Measurements from ENCODE around the gene LRRC56. TPM values are rescaled to one million over a fixed set of nuclear protein-coding genes. Genes with fewer than 3 reads are reported as not detected.

Gene LRRC56
- total RNA-seq, 4 donors from 2014 or later = 2.3 to 8.4 (median 3.1) TPM

DNA sequence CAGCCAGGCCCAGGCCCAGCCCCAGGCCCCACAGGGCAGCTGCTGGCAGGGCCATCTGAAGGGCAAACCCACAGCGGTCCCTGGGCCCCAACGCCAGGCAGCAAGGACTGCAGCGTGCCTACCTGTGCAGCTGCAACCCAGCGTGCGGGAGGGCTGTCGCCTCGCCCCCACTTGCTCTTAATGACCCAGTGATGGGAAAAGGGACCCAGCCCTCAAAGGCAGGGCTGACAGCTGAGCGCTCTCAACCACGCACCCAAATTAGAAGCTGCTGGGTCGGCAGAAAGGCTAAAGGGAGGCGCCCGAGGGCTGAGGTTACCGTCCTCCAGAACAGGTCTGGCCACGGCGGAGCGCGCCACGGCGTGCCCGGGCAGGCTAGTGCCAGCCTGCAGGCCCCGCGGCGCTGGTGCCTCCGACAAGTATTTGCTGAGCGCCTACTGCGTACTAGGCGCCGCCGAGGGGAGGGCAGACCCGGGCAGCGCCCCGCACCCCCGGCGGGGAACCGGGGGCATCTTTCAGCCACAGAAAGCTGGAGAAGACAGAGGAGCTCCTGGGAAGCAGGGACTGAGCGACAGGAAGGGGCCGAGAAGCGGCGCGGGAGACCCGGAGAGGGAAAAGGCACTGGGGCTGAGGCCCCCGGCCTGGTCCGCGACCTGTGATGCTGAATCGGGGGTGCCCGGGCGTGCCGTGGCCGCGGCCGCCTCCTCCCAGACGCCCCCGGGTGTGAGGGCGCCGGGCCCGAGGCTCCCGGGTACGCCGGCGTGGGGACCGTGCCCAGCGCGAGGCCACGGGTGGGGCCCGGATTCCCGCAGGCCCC is 2.7 kb upstream of the LRRC56 start:
- Histone ChIP-seq H3K27ac (peak overlapping the region; percentile 68 to 95 (median 87)), H3K4me1 (peaks cover 11 to 37% (median 35%) of the 10 kb centered on the region in 4 donors), H3K9me3 (no peaks in the 10 kb centered on the region), H3K27me3 (peaks cover 2% of the 10 kb centered on the region), H3K4me3 (peak overlapping the region; percentile 58 to 96 (median 89)), H3K36me3 (no peaks in the 10 kb centered on the region)
- WGBS, 2 donors (ENCODE audit: low coverage in 1 of 2) = 27% methylated on average over 13 of the region's 66 CpGs; no CpG with 5 or more reads in 1 of the 2 donors
- intact Hi-C loops (cut with DNase I; ENCODE audit: low total_unique reads) = no loop called here
- no peak for DNase-seq
- TF ChIP-seq POLR2A (IDR thresholded peaks at IDR 0.05) = no peak
- TF ChIP-seq, protein P1, sequence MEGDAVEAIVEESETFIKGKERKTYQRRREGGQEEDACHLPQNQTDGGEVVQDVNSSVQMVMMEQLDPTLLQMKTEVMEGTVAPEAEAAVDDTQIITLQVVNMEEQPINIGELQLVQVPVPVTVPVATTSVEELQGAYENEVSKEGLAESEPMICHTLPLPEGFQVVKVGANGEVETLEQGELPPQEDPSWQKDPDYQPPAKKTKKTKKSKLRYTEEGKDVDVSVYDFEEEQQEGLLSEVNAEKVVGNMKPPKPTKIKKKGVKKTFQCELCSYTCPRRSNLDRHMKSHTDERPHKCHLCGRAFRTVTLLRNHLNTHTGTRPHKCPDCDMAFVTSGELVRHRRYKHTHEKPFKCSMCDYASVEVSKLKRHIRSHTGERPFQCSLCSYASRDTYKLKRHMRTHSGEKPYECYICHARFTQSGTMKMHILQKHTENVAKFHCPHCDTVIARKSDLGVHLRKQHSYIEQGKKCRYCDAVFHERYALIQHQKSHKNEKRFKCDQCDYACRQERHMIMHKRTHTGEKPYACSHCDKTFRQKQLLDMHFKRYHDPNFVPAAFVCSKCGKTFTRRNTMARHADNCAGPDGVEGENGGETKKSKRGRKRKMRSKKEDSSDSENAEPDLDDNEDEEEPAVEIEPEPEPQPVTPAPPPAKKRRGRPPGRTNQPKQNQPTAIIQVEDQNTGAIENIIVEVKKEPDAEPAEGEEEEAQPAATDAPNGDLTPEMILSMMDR (IDR thresholded peaks at IDR 0.05) = no peak
- TF ChIP-seq EP300 (IDR thresholded peaks at IDR 0.05; ENCODE audit: low read depth) = no peak
- TF ChIP-seq POLR2AphosphoS5 (IDR thresholded peaks at IDR 0.05) = no peak
- in situ Hi-C loops (cut with MboI; ENCODE audit: low pct_ligation_motif_present in 1 of 4, low pct_unique_long_range_greater_than_20kb in 1 of 4, low sequenced_read_pairs in 3 of 4) = no loop called here

DNA sequence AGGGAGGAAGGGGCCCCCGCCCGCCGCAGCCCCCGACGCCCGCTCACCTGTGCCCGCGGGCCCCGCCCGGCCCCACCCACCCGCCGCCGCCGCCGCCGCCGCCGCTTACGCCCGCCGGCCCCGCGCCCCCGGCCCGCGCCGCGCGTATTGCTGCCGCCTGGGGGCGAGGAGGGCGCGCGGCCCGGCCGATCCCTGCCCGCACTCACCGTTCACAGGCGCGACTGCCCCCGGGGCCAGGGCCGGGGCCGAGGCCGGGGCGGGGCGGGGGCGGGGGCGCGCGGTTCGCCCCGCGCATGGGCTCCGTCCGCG is 2.2 kb upstream of the LRRC56 start:
- in situ Hi-C loops (cut with MboI; ENCODE audit: low pct_ligation_motif_present in 1 of 4, low pct_unique_long_range_greater_than_20kb in 1 of 4, low sequenced_read_pairs in 3 of 4) (no loop called here), intact Hi-C loops (cut with DNase I; ENCODE audit: low total_unique reads) (no loop called here)
- Histone ChIP-seq H3K4me3 (peak overlapping the region; percentile 58 to 96 (median 89)), H3K27ac (peak overlapping the region; percentile 68 to 95 (median 87)), H3K4me1 (peaks cover 11 to 37% (median 35%) of the 10 kb centered on the region in 4 donors), H3K9me3 (no peaks in the 10 kb centered on the region), H3K27me3 (peaks cover 2% of the 10 kb centered on the region), H3K36me3 (no peaks in the 10 kb centered on the region)
- TF ChIP-seq POLR2A (IDR thresholded peaks at IDR 0.05) (no peak), EP300 (IDR thresholded peaks at IDR 0.05; ENCODE audit: low read depth) (no peak), POLR2AphosphoS5 (IDR thresholded peaks at IDR 0.05) (no peak)
- TF ChIP-seq, protein P1 (IDR thresholded peaks at IDR 0.05) = no peak
- WGBS, 2 donors (ENCODE audit: low coverage in 1 of 2) = 0% methylated on average over 6 of the region's 56 CpGs; no CpG with 5 or more reads in 1 of the 2 donors
- DNase-seq = no peak

DNA sequence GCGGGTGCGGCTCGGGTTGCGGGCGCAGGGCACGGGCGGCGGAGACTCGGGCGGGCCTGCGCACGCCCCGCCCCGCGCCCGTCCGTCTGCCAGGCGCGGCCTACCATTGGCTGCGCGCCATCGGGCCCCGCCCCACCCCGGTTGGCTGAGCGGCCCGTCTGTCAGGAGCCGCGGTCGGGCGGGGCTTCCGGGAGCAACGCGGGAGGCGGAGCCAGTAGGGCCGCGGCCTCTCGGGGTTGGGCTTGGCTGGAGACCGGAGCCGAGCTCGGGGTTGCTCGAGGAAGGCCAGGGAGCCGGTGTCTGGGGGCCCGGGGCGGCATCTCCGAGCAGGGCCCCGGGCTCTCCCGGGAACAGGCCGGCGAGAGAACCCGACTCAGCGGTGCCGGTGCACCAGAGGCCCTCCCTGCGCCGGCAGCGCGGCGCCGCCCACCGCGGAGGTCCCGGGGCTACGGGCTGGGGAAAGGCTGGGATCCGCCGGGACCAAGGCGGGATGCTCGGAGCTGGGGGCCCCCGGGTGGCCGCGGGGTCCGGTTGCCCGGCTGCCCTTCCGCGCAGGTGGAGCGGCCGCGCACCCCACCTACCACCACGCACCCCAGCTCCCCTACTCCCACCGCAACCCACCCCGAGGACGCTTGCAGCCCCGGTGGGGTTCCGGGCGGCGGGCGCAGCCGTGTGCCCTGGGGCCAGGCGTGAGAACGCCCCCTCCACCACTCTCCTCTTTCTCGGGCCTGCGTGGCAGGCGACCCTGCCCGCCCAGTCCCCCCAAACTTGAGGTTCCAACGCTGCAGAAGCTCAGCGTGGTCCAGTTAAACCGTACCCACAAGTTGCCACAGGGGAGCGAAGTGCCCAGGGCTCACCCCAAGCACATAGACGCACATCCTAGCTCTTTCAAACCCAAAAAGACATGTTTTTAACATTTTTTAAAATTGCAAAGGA is 1.5 kb upstream of the LRRC56 start, which contains the start of gene HRAS:
HRAS (minus strand) TSS at position 58 of the 936 bp plus-strand sequence.
- peak within 1 kb of the TSS; percentile 58 to 96 (median 89) for H3K4me3 ChIP-seq
- peaks cover 11 to 37% (median 35%) of the 10 kb centered on the region in 4 donors for H3K4me1 ChIP-seq
- DNase-seq = peak; percentile 97
- peak within 1 kb of the TSS; percentile 87 to 95 (median 92) for H3K27ac ChIP-seq
- peak; percentile 79 for TF ChIP-seq POLR2A (IDR thresholded peaks at IDR 0.05)
- TF ChIP-seq POLR2AphosphoS5 (IDR thresholded peaks at IDR 0.05) = peak; percentile 86 to 91 (median 89)
- TF ChIP-seq, protein P1 (IDR thresholded peaks at IDR 0.05) = no peak
- no peak for TF ChIP-seq EP300 (IDR thresholded peaks at IDR 0.05; ENCODE audit: low read depth)
- in situ Hi-C loops (cut with MboI; ENCODE audit: low pct_ligation_motif_present in 1 of 4, low pct_unique_long_range_greater_than_20kb in 1 of 4, low sequenced_read_pairs in 3 of 4) = no loop called here
- no peaks in the 10 kb centered on the region for H3K9me3 ChIP-seq
- H3K27me3 ChIP-seq = peaks cover 2% of the 10 kb centered on the region
- WGBS, 2 donors (ENCODE audit: low coverage in 1 of 2) = 4% methylated on average over 24 of the region's 97 CpGs; no CpG with 5 or more reads in 1 of the 2 donors
- H3K36me3 ChIP-seq = no peaks in the 10 kb centered on the region
- intact Hi-C loops (cut with DNase I; ENCODE audit: low total_unique reads) = no loop called here

Data from transverse colon (tissue), 4 donors.